ENCODE data around the gene SORL1.

SORL1 gene

DNA sequence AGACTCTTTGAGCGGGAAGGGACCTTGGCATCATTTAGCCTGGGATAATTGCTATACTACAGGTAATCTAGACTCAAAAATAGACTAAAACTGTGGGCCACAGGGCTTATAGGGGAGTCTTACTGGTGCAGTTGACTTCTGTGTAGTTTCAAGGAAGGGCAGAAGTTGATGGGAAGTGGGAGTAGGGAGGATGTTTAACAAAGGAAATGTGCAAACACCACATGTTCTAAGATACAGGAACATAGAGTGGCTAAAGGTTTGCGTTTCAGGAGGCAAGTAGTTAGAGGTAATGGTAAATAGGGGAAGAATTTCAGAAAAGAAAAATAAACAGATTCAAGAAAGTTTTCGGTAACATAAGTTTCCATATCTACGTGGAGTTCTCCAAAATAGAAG, 14.4 kb upstream of the SORL1 start:
- H3K4me3 Mint-ChIP-seq: no peak overlapping the region
- no peak overlapping the region for H3K27ac Mint-ChIP-seq
- ATAC-seq (replicated peaks) (no peak), DNase-seq (no peak)
- no peaks in the 10 kb centered on the region for H3K9me3 Mint-ChIP-seq
- no peaks in the 10 kb centered on the region for H3K27me3 Mint-ChIP-seq
- peaks cover 3 to 6% of the 10 kb centered on the region in 2 donors for H3K4me1 Mint-ChIP-seq (ENCODE audit: low read depth in 2 of 2)
- H3K36me3 Mint-ChIP-seq (ENCODE audit: insufficient read depth): no peaks in the 10 kb centered on the region

- Mint-ChIP-seq H3K4me3 (no peak overlapping the region), H3K4me1 (ENCODE audit: low read depth in 2 of 2) (peaks cover 3 to 6% of the 10 kb centered on the region in 2 donors), H3K27ac (no peak overlapping the region), H3K27me3 (no peaks in the 10 kb centered on the region), H3K36me3 (ENCODE audit: insufficient read depth) (no peaks in the 10 kb centered on the region), H3K9me3 (no peaks in the 10 kb centered on the region)
- DNase-seq: no peak
- ATAC-seq (replicated peaks): no peak
Observed at GRCh38 chr11:121439337-121439736, 12.8 kb upstream of the SORL1 start.

DNA sequence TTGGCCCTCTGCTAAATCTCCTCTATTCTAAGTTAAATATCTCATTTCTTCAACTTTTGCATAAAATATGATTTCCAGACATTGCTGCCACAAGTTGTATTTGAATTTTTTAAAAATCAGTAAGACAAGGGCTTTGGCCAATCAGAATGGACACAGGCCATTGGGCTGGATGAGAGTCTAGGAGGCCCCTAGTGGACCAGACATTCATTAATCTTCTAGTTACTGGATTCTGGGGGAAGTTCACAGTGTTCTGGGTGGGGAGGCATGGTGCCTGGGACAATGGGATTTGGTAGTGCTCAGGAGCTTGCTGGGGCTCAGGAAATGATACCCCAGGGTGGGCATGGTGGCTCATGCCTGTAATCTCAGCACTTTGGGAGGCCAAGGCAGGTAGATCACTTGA, 12.4 kb upstream of the SORL1 start:
- ATAC-seq (replicated peaks): no peak
- Mint-ChIP-seq H3K27ac (no peak overlapping the region), H3K36me3 (ENCODE audit: insufficient read depth) (no peaks in the 10 kb centered on the region), H3K27me3 (no peaks in the 10 kb centered on the region), H3K4me1 (ENCODE audit: low read depth in 2 of 2) (peaks cover 3 to 6% of the 10 kb centered on the region in 2 donors), H3K9me3 (no peaks in the 10 kb centered on the region), H3K4me3 (no peak overlapping the region)
- no peak for DNase-seq

DNA sequence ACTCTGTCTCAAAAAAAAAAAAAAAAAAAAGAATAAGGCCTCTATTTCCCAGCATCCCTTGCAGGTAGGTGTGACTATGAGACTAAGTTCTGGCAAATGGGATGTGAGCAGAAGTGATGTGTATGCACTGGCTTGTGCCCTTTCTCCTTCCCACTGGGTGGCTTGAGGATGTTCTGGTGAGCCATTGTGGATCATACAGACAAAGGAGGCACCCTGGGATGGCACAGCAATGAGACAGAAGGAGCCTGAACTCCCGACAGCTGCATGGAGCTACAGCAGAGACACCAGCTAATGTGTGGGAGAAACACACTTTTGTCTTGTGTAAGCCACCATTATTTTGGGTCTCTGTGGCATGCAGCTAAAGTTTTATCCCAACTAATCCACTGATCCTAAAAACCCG, 10.6 kb upstream of the SORL1 start:
- H3K4me3 Mint-ChIP-seq: no peak overlapping the region
- H3K36me3 Mint-ChIP-seq (ENCODE audit: insufficient read depth): no peaks in the 10 kb centered on the region
- no peak for ATAC-seq (replicated peaks)
- no peaks in the 10 kb centered on the region for H3K9me3 Mint-ChIP-seq
- H3K27me3 Mint-ChIP-seq: no peaks in the 10 kb centered on the region
- peaks cover 0 to 6% of the 10 kb centered on the region in 2 donors for H3K4me1 Mint-ChIP-seq (ENCODE audit: low read depth in 2 of 2)
- no peak for DNase-seq
- H3K27ac Mint-ChIP-seq: no peak overlapping the region

- Mint-ChIP-seq H3K27me3 (no peaks in the 10 kb centered on the region), H3K27ac (no peak overlapping the region), H3K4me3 (no peak overlapping the region), H3K9me3 (no peaks in the 10 kb centered on the region), H3K36me3 (ENCODE audit: insufficient read depth) (no peaks in the 10 kb centered on the region), H3K4me1 (ENCODE audit: low read depth in 2 of 2) (peaks cover 7 to 20% of the 10 kb centered on the region in 2 donors)
- DNase-seq: no peak
- ATAC-seq (replicated peaks): no peak
Observed at GRCh38 chr11:121443688-121444275, 8.3 kb upstream of the SORL1 start.

GRCh38 chr11:121444526-121444925, 7.6 kb upstream of the SORL1 start:
- Mint-ChIP-seq H3K9me3 (no peaks in the 10 kb centered on the region), H3K4me3 (no peak overlapping the region), H3K27ac (peak overlapping the region in 1 of 2 donors; percentile 0), H3K36me3 (ENCODE audit: insufficient read depth) (no peaks in the 10 kb centered on the region), H3K27me3 (no peaks in the 10 kb centered on the region), H3K4me1 (ENCODE audit: low read depth in 2 of 2) (peaks cover 12 to 26% of the 10 kb centered on the region in 2 donors)
- no peak for DNase-seq
- ATAC-seq (replicated peaks): no peak

GRCh38 chr11:121445071-121445768, 6.9 kb upstream of the SORL1 start:
- H3K36me3 Mint-ChIP-seq (ENCODE audit: insufficient read depth): no peaks in the 10 kb centered on the region
- H3K27ac Mint-ChIP-seq: no peak overlapping the region
- no peak for ATAC-seq (replicated peaks)
- no peaks in the 10 kb centered on the region for H3K27me3 Mint-ChIP-seq
- peaks cover 19 to 33% of the 10 kb centered on the region in 2 donors for H3K4me1 Mint-ChIP-seq (ENCODE audit: low read depth in 2 of 2)
- no peak overlapping the region for H3K4me3 Mint-ChIP-seq
- no peak for DNase-seq
- H3K9me3 Mint-ChIP-seq: no peaks in the 10 kb centered on the region

DNA sequence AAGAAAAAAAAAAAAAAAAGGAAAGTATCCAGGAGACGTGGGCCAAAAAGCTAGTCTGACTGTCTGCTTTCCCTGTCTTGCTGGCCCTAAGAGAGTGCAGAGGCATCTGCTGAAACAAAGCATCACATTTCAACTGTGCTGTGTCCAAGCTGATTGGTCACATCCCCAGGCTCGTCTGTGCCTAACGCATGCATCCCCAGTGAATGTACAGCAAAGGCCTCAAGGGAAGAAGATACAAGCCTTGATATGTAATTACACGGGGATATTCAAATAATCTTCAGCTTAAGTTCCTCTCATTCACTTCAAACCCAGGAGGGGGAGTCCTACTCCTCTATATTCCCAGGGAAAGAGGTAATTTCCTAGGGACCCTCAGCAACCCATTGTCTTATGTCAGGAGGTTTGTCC, 5.4 kb upstream of the SORL1 start:
- Mint-ChIP-seq H3K27ac (peak overlapping the region; percentile 25 to 88), H3K27me3 (no peaks in the 10 kb centered on the region), H3K36me3 (ENCODE audit: insufficient read depth) (peaks cover 9% of the 10 kb centered on the region), H3K4me1 (ENCODE audit: low read depth in 2 of 2) (peaks cover 30 to 47% of the 10 kb centered on the region in 2 donors), H3K9me3 (no peaks in the 10 kb centered on the region), H3K4me3 (no peak overlapping the region)
- no peak for ATAC-seq (replicated peaks)
- no peak for DNase-seq

- ATAC-seq (replicated peaks) (no peak), DNase-seq (no peak)
- H3K36me3 Mint-ChIP-seq (ENCODE audit: insufficient read depth): peaks cover 16% of the 10 kb centered on the region
- peaks cover 35 to 51% of the 10 kb centered on the region in 2 donors for H3K4me1 Mint-ChIP-seq (ENCODE audit: low read depth in 2 of 2)
- H3K4me3 Mint-ChIP-seq: peak overlapping the region in 1 of 2 donors; percentile 97
- H3K27ac Mint-ChIP-seq: peak overlapping the region; percentile 33 to 88
- H3K27me3 Mint-ChIP-seq: no peaks in the 10 kb centered on the region
- no peaks in the 10 kb centered on the region for H3K9me3 Mint-ChIP-seq
Observed at GRCh38 chr11:121448011-121448410, 4.1 kb upstream of the SORL1 start.

DNA sequence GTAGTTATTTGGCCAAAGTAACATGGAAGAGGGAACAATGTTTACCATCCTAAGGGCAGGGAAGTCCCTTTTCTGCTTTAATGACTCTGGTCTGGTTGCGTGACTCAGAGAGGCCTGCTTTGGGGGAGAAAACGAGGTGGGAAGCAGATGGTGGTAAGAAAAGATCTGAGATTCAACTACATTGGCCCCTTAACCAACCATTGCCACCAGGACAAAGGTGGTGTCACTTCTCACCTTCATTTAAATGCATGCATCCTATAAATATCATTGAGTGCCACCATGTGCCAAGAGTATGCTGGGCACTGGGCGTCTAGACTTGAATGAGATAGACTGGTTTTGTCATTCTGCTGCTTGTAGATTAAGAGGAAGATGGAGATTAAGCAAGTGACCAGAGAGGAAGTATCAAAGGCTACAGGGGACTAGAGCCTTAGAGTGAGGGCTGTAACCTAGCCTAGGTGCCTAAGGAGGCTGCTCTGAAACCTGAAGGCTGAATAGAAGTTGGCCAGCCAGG, 3.6 kb upstream of the SORL1 start:
- H3K9me3 Mint-ChIP-seq: no peaks in the 10 kb centered on the region
- peaks cover 16% of the 10 kb centered on the region for H3K36me3 Mint-ChIP-seq (ENCODE audit: insufficient read depth)

GRCh38 chr11:121449123-121449522, 3.0 kb upstream of the SORL1 start:
- Mint-ChIP-seq H3K36me3 (ENCODE audit: insufficient read depth) (peaks cover 20% of the 10 kb centered on the region), H3K27ac (peak overlapping the region; percentile 86 to 88), H3K9me3 (no peaks in the 10 kb centered on the region), H3K4me1 (ENCODE audit: low read depth in 2 of 2) (peaks cover 41 to 63% of the 10 kb centered on the region in 2 donors), H3K27me3 (no peaks in the 10 kb centered on the region), H3K4me3 (peak overlapping the region; percentile 62 to 97)
- no peak for DNase-seq
- no peak for ATAC-seq (replicated peaks)

More for the DNA sequence above, 3.6 kb upstream of the SORL1 start:
- DNase-seq: no peak
- H3K4me3 Mint-ChIP-seq: peak overlapping the region; percentile 62 to 97
- H3K27ac Mint-ChIP-seq: peak overlapping the region; percentile 86 to 88
- H3K27me3 Mint-ChIP-seq: no peaks in the 10 kb centered on the region
- H3K4me1 Mint-ChIP-seq (ENCODE audit: low read depth in 2 of 2): peaks cover 37 to 56% of the 10 kb centered on the region in 2 donors
- no peak for ATAC-seq (replicated peaks)

GRCh38 chr11:121449626-121450025, 2.5 kb upstream of the SORL1 start:
- no peaks in the 10 kb centered on the region for H3K9me3 Mint-ChIP-seq
- no peak for ATAC-seq (replicated peaks)
- H3K36me3 Mint-ChIP-seq (ENCODE audit: insufficient read depth): peaks cover 20% of the 10 kb centered on the region
- H3K27me3 Mint-ChIP-seq: no peaks in the 10 kb centered on the region
- H3K4me1 Mint-ChIP-seq (ENCODE audit: low read depth in 2 of 2): peaks cover 46 to 68% of the 10 kb centered on the region in 2 donors
- H3K27ac Mint-ChIP-seq: peak overlapping the region; percentile 86 to 88
- H3K4me3 Mint-ChIP-seq: peak overlapping the region; percentile 62 to 97
- DNase-seq: no peak

- peaks cover 54 to 75% of the 10 kb centered on the region in 2 donors for H3K4me1 Mint-ChIP-seq (ENCODE audit: low read depth in 2 of 2)
- H3K4me3 Mint-ChIP-seq: peak overlapping the region; percentile 97 to 99
- H3K9me3 Mint-ChIP-seq: no peaks in the 10 kb centered on the region
- DNase-seq (no peak), ATAC-seq (replicated peaks) (no peak)
- no peaks in the 10 kb centered on the region for H3K27me3 Mint-ChIP-seq
- H3K27ac Mint-ChIP-seq: peak overlapping the region; percentile 86 to 88
- H3K36me3 Mint-ChIP-seq (ENCODE audit: insufficient read depth): peaks cover 20% of the 10 kb centered on the region
Observed at GRCh38 chr11:121450401-121450800, 1.7 kb upstream of the SORL1 start.
